Astrocyte of the spinal cord (primary cell): ENCODE data around the gene LRRC32.

Experiments used
- DNase-seq: peaks from one replicate; pipeline ENCODE4 v3.0.0; 2011; ENCODE audit warnings: low read depth, low spot score
- H3K4me3 ChIP-seq: 2 replicates; pipeline ENCODE4 v1.5.1; 2011; ENCODE audit warnings: low read depth, mild to moderate bottlenecking, low read length, moderate library complexity
- CTCF ChIP-seq: IDR thresholded peaks from 2 replicates; pipeline ENCODE4 v1.5.1; 2012; ENCODE audit warnings: low read depth, mild to moderate bottlenecking, low read length, inconsistent platforms
- in situ Hi-C: cut with HindIII; loops from 2 replicates; pipeline ENCODE4 v1.10.0; 2017; ENCODE audit warnings: low sequenced_read_pairs

The LRRC32 gene

GRCh38 chr11:76653674-76654284 is 16.8 kb downstream of the LRRC32 start:
- no peak for TF ChIP-seq CTCF
- in situ Hi-C loops, result no loop called here
- no peak overlapping the region for H3K4me3 ChIP-seq
- DNase-seq, result peak; percentile 52

GRCh38 chr11:76653012-76653673 is 17.4 kb downstream of the LRRC32 start:
- no peak overlapping the region for H3K4me3 ChIP-seq
- no peak for TF ChIP-seq CTCF
- in situ Hi-C loops, result no loop called here
- DNase-seq, result no peak

GRCh38 chr11:76649851-76650372 is 20.6 kb downstream of the LRRC32 start:
- in situ Hi-C loops, result no loop called here
- no peak for DNase-seq
- TF ChIP-seq CTCF, result no peak
- no peak overlapping the region for H3K4me3 ChIP-seq

GRCh38 chr11:76649011-76649410 is 21.5 kb downstream of the LRRC32 start:
- in situ Hi-C loops, result no loop called here
- no peak overlapping the region for H3K4me3 ChIP-seq
- DNase-seq, result no peak
- no peak for TF ChIP-seq CTCF

GRCh38 chr11:76648061-76648460 is 22.5 kb downstream of the LRRC32 start:
- DNase-seq, result no peak
- no peak for TF ChIP-seq CTCF
- in situ Hi-C loops, result no loop called here

GRCh38 chr11:76646882-76647534 is 23.5 kb downstream of the LRRC32 start:
- no peak for TF ChIP-seq CTCF
- DNase-seq, result no peak
- in situ Hi-C loops, result no loop called here
- no peak overlapping the region for H3K4me3 ChIP-seq

More at GRCh38 chr11:76648061-76648460, 22.5 kb downstream of the LRRC32 start:
- H3K4me3 ChIP-seq, result no peak overlapping the region
